Gastroesophageal sphincter (tissue), 4 donors: ENCODE results near the gene ETV2. TPM values are rescaled to one million over a fixed set of nuclear protein-coding genes. Genes with fewer than 3 reads are reported as not detected.

Source experiments
- ATAC-seq: fragments of 150-250 bp; one replicate; pipeline ENCODE4 v1.9.1; 2016; ENCODE audit warnings: mild to moderate bottlenecking, moderate library complexity
- H3K27ac ChIP-seq, 4 donors: fragments of 200-600 bp; sonication (generic) in 3 of 4; 1 replicate in 3 of 4; 2 replicates in 1 of 4; pipeline ENCODE4 v1.5.1; 2016 to 2019
- H3K27me3 ChIP-seq: fragments of 200-600 bp; sonication (generic); one replicate; pipeline ENCODE4 v1.5.1; 2019
- H3K36me3 ChIP-seq, 2 donors: fragments of 200-600 bp; sonication (generic); one replicate each; pipeline ENCODE4 v1.5.1; 2019; ENCODE audit warnings: control low read depth in 1 of 2
- H3K4me1 ChIP-seq, 3 donors: fragments of 200-600 bp; sonication (generic); 1 replicate in 2 of 3; 2 replicates in 1 of 3; pipeline ENCODE4 v1.5.1; 2016 to 2019; ENCODE audit warnings: control low read depth in 2 of 3
- H3K4me3 ChIP-seq, 2 donors: fragments of 200-600 bp; sonication (generic); one replicate each; pipeline ENCODE4 v1.5.1; 2019; ENCODE audit warnings: mild to moderate bottlenecking in 1 of 2, moderate library complexity in 1 of 2
- H3K9me3 ChIP-seq, 3 donors: fragments of 200-600 bp; sonication (generic); one replicate each; pipeline ENCODE4 v1.5.1; 2017 to 2019; ENCODE audit warnings: control low read depth in 2 of 3
- EP300 ChIP-seq: sonication (generic); formaldehyde crosslinking; IDR thresholded peaks from one replicate; pipeline ENCODE4 v1.6.1; 2017; ENCODE audit warnings: antibody characterized with exemption, mild to moderate bottlenecking
- POLR2A ChIP-seq, 2 donors: fragments of 450-650 bp; IDR thresholded peaks; one replicate each; pipeline ENCODE4 v1.6.1; 2017; ENCODE audit warnings: antibody characterized with exemption in 2 of 2, mild to moderate bottlenecking in 2 of 2, moderate library complexity in 1 of 2
- POLR2AphosphoS5 ChIP-seq: sonication (generic); formaldehyde crosslinking; IDR thresholded peaks from one replicate; pipeline ENCODE4 v1.6.1; 2017; ENCODE audit warnings: antibody characterized with exemption
- WGBS, 2 donors: methylation state at CpG; one replicate each; pipeline ENCODE4 v1.1.5; 2018; ENCODE audit warnings: low coverage in 1 of 2; 5-methylcytosine and 5-hydroxymethylcytosine counted together
- total RNA-seq, 4 donors: library from RNA; depleted of rRNA; stranded (reverse); fragments of >200 nt; gene quantifications; one replicate each; pipeline ENCODE4 v1.1.0, GENCODE V29; 2016
- TF ChIP-seq, protein P1 (sequence below), 4 experiments: fragments of 200-600 bp in 2 of 4; fragments of 450-650 bp in 2 of 4; sonication (generic) in 1 of 4; IDR thresholded peaks; one replicate each; pipeline ENCODE4 v1.5.1; 2017 to 2019; ENCODE audit warnings: antibody characterized with exemption in 4 of 4, mild to moderate bottlenecking in 2 of 4, moderate library complexity in 2 of 4

ETV2 gene
- total RNA-seq, 4 donors from 2014 or later = not detected

- H3K9me3 ChIP-seq = no peaks in the 10 kb centered on the region
- TF ChIP-seq POLR2AphosphoS5 (no peak), EP300 (no peak), POLR2A (IDR thresholded peaks at IDR 0.05) (no peak)
- TF ChIP-seq, protein P1, sequence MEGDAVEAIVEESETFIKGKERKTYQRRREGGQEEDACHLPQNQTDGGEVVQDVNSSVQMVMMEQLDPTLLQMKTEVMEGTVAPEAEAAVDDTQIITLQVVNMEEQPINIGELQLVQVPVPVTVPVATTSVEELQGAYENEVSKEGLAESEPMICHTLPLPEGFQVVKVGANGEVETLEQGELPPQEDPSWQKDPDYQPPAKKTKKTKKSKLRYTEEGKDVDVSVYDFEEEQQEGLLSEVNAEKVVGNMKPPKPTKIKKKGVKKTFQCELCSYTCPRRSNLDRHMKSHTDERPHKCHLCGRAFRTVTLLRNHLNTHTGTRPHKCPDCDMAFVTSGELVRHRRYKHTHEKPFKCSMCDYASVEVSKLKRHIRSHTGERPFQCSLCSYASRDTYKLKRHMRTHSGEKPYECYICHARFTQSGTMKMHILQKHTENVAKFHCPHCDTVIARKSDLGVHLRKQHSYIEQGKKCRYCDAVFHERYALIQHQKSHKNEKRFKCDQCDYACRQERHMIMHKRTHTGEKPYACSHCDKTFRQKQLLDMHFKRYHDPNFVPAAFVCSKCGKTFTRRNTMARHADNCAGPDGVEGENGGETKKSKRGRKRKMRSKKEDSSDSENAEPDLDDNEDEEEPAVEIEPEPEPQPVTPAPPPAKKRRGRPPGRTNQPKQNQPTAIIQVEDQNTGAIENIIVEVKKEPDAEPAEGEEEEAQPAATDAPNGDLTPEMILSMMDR (IDR thresholded peaks at IDR 0.05) = no peak
- H3K36me3 ChIP-seq = peaks cover 0 to 68% of the 10 kb centered on the region in 2 donors
- no peaks in the 10 kb centered on the region for H3K4me1 ChIP-seq
- no peaks in the 10 kb centered on the region for H3K27me3 ChIP-seq
- H3K27ac ChIP-seq = no peak overlapping the region
- ATAC-seq = no peak
- no peak overlapping the region for H3K4me3 ChIP-seq
- WGBS, 2 donors = 85% methylated on average over 5 of the region's 12 CpGs; no CpG with 5 or more reads in 1 of the 2 donors
Measured at GRCh38 chr19:35619290-35619923, 22.1 kb upstream of the ETV2 start.

DNA sequence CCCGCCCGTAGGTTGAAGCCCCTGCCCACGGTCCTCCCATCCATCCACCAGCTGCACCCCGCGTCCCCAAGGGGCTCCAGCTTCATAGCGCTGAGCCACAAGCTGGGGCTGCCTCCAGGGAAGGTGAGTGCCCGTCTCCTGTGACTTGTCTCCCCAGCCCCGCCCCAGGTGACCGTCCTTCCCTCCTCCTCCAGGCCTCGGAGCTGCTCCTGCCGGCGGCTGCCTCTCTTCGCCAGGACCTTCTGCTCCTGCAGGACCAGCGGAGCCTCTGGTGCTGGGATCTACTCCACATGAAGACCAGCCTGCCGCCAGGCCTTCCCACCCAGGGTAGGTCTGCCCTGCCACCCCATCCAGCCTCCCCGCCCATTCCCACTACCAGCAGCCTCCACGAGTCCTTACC is 21.5 kb upstream of the ETV2 start:
- ATAC-seq = no peak
- H3K9me3 ChIP-seq = no peaks in the 10 kb centered on the region
- TF ChIP-seq POLR2AphosphoS5 (no peak), POLR2A (IDR thresholded peaks at IDR 0.05) (no peak), EP300 (no peak)
- TF ChIP-seq, protein P1 (IDR thresholded peaks at IDR 0.05) = no peak
- H3K4me3 ChIP-seq = no peak overlapping the region
- H3K27ac ChIP-seq = no peak overlapping the region
- no peaks in the 10 kb centered on the region for H3K4me1 ChIP-seq
- H3K36me3 ChIP-seq = peaks cover 0 to 62% of the 10 kb centered on the region in 2 donors
- no peaks in the 10 kb centered on the region for H3K27me3 ChIP-seq
- 80 to 87% methylated on average over 1 to 14 of the region's 17 CpGs for WGBS, 2 donors

DNA sequence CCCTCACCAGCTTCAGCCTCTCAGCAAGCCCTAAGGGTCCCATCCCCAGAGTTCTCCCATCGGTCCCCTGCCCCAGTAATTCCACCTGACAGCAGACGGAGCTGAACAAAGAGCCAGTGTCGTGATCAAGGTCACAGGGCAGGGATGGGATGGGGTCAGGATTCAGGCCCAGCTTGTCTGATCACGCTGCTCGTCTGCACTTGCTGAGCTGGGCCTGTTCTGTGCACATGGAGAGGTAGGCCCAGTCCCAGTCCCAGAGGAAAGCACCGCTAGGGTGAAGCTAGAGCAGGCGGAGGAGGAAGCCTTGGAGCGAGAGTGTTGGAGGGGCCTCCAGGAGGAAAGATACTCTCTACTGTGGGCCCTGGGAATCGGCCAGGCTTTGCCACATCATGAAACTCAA is 19.8 kb upstream of the ETV2 start:
- Histone ChIP-seq H3K27ac (no peak overlapping the region), H3K27me3 (no peaks in the 10 kb centered on the region), H3K4me3 (no peak overlapping the region), H3K36me3 (peaks cover 0 to 45% of the 10 kb centered on the region in 2 donors), H3K4me1 (no peaks in the 10 kb centered on the region), H3K9me3 (no peaks in the 10 kb centered on the region)
- TF ChIP-seq POLR2AphosphoS5 (no peak), EP300 (no peak)
- TF ChIP-seq, protein P1 (IDR thresholded peaks at IDR 0.05) = no peak
- ATAC-seq = no peak
- 100% methylated on average over 2 of the region's 9 CpGs for WGBS, 2 donors

GRCh38 chr19:35622750-35623149 is 18.8 kb upstream of the ETV2 start:
- H3K36me3 ChIP-seq = peaks cover 0 to 35% of the 10 kb centered on the region in 2 donors
- TF ChIP-seq, protein P1 (IDR thresholded peaks at IDR 0.05) = no peak
- TF ChIP-seq EP300 (no peak), POLR2AphosphoS5 (no peak), POLR2A (IDR thresholded peaks at IDR 0.05) (no peak)
- H3K27me3 ChIP-seq = no peaks in the 10 kb centered on the region
- no peak overlapping the region for H3K4me3 ChIP-seq
- no peaks in the 10 kb centered on the region for H3K9me3 ChIP-seq
- peaks cover 0 to 2% (median 0%) of the 10 kb centered on the region in 3 donors for H3K4me1 ChIP-seq
- no peak overlapping the region for H3K27ac ChIP-seq
- no peak for ATAC-seq
- WGBS, 2 donors = 80 to 87% methylated on average over 2 to 3 of the region's 13 CpGs

DNA sequence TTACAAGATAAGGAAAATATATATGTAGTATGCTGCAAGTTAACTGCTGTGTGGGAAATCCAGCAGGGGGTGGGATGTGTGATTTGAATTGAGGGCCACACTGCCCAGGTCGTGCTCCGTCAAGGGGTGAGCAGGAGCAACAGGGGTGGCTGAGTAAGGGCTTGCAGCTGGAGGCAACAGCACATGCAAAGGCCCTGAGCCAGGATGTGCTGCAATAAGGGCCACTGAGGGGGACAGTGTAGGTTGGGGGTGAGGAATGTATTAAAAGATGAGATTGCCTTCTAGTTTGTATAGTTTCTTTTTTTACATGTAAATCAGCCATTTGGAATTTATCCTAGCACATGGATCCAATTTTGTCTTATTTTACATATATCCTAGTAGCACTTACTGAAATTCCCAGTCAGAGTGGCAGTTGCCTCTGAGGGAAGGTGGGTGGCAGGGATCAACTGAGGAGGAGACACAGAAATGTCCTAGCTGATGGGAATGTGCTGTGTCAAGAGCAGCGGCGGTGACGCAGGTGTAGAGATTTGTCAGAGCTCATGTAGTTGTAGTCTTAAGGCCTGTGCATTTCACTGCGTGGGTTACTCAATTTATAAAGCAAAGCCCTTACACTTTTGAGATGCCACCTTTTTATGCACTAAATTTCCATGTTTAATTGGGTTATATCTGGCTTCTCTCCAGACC is 18.1 kb upstream of the ETV2 start:
- Histone ChIP-seq H3K27ac (no peak overlapping the region), H3K36me3 (peaks cover 0 to 28% of the 10 kb centered on the region in 2 donors), H3K9me3 (no peaks in the 10 kb centered on the region), H3K4me1 (peaks cover 0 to 8% (median 0%) of the 10 kb centered on the region in 3 donors), H3K27me3 (no peaks in the 10 kb centered on the region), H3K4me3 (no peak overlapping the region)
- 86 to 100% methylated on average over 1 to 6 of the region's 6 CpGs for WGBS, 2 donors
- TF ChIP-seq POLR2AphosphoS5 (no peak), POLR2A (IDR thresholded peaks at IDR 0.05) (no peak), EP300 (no peak)
- TF ChIP-seq, protein P1 (IDR thresholded peaks at IDR 0.05) = no peak
- ATAC-seq = no peak
